HepG2 (cell line): ENCODE data around the gene SGPL1. TPM values are rescaled to one million over a fixed set of nuclear protein-coding genes. Genes with fewer than 3 reads are reported as not detected.

ENCODE experiments used
- LCORL ChIP-seq, 2 experiments: fragments of 450-650 bp in 1 of 2; sonication (generic) in 1 of 2; formaldehyde crosslinking in 1 of 2; IDR thresholded peaks; 2 replicates each; pipeline versions ENCODE4 v1.5.0 to v1.6.1; 2017 to 2020; ENCODE audit warnings: antibody characterized with exemption in 1 of 2, missing genetic modification reagents in 1 of 2
- NR1H2 ChIP-seq: sonication (generic); formaldehyde crosslinking; IDR thresholded peaks from 2 replicates; pipeline ENCODE4 v1.8.1; 2022; ENCODE audit warnings: low read depth, missing genetic modification reagents, borderline replicate concordance
- SCMH1 ChIP-seq: sonication (generic); formaldehyde crosslinking; IDR thresholded peaks from 2 replicates; pipeline ENCODE4 v1.9.0; 2021; ENCODE audit warnings: missing genetic modification reagents, mild to moderate bottlenecking, borderline replicate concordance
- SIN3A ChIP-seq: IDR thresholded peaks from 2 replicates; pipeline ENCODE4 v1.6.1; 2011; ENCODE audit warnings: low read depth, mild to moderate bottlenecking, control low read depth, low read length, borderline replicate concordance
- TBX2 ChIP-seq: sonication (generic); formaldehyde crosslinking; IDR thresholded peaks from 2 replicates; pipeline ENCODE4 v1.5.0; 2020; ENCODE audit warnings: missing genetic modification reagents, mild to moderate bottlenecking, borderline replicate concordance
- ZNF326 ChIP-seq: sonication (generic); formaldehyde crosslinking; IDR thresholded peaks from 2 replicates; pipeline ENCODE4 v1.4.0; 2020; ENCODE audit warnings: missing genetic modification reagents, borderline replicate concordance
- ZNF597 ChIP-seq: sonication (generic); formaldehyde crosslinking; IDR thresholded peaks from 2 replicates; pipeline ENCODE4 v1.5.0; 2020; ENCODE audit warnings: missing genetic modification reagents
- polyA plus RNA-seq, 8 experiments: library from polyadenylated mRNA; depleted of rRNA in 3 of 8; stranded (reverse) in 7 of 8; unstranded in 1 of 8; fragments of >200 nt; fragmentation: Illumina TruSeq in 4 of 8; extraction: Trizol in 4 of 8; gene quantifications; 2 replicates each; pipeline versions ENCODE4 v1.2.1 to v1.2.3, GENCODE V29; 2011 to 2016; ENCODE audit warnings: low read depth in 4 of 8, missing spikeins in 1 of 8, mixed read lengths in 1 of 8; ENCODE audit not compliant: insufficient read depth in 1 of 8
- total RNA-seq, 5 experiments: library from RNA; depleted of rRNA; stranded (reverse); fragments of >200 nt; fragmentation: Illumina TruSeq; extraction: Trizol; gene quantifications; 2 replicates each; pipeline ENCODE4 v1.2.3, GENCODE V29; 2016; ENCODE audit warnings: low read depth in 1 of 5
- TF ChIP-seq, protein P1 (sequence below): sonication (generic); formaldehyde crosslinking; IDR thresholded peaks from 2 replicates; pipeline ENCODE4 v1.4.0; 2020; ENCODE audit warnings: mild to moderate bottlenecking, missing genetic modification reagents, borderline replicate concordance
- TF ChIP-seq, protein P2 (sequence below): sonication (generic); formaldehyde crosslinking; IDR thresholded peaks from 2 replicates; pipeline ENCODE4 v1.5.1; 2020; ENCODE audit warnings: mild to moderate bottlenecking, missing genetic modification reagents
- TF ChIP-seq, protein P3 (sequence below): sonication (generic); formaldehyde crosslinking; IDR thresholded peaks from 2 replicates; pipeline ENCODE4 v1.4.0; 2020; ENCODE audit warnings: missing genetic modification reagents

SGPL1 gene
- total and polyA plus RNA-seq, 2 of the 13 experiments (the other 11 are each of a cell fraction or from before 2014, with no cell fraction given), result 17.6 to 25.0 TPM

DNA sequence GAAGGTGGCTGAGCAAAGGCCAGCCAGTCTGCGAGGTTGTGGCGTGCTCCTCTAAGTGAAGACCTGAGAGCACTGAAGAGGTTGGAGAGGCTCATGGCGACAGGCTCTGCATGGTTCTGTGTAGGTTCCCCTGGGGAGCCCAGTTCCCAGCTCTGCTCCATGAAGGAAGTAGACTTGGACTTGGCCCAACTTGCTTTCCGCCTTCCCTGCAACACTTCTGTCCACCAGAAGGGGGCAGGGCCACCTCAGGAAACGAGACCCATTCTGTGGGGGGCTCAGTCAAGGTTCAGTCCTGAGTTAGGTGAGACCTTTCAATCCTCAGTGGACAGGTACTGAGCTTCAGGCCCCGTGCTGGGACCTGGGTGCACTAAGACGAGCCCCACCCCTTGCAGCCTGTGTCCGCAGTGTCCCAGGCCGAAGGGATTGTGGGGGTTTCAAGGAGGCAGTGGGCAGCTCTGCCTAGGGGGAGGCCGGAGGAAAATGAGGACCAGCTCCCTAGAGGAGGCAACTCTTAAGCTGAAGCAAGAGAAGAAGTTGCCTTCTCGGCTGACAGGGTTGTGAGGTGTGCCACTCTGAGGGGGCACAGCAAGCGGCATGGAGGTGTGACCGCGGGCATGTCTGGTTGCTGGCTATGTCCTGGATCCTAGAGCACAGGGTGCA lies 87.6 kb downstream of the SGPL1 start (continued):
- TF ChIP-seq, protein P1, sequence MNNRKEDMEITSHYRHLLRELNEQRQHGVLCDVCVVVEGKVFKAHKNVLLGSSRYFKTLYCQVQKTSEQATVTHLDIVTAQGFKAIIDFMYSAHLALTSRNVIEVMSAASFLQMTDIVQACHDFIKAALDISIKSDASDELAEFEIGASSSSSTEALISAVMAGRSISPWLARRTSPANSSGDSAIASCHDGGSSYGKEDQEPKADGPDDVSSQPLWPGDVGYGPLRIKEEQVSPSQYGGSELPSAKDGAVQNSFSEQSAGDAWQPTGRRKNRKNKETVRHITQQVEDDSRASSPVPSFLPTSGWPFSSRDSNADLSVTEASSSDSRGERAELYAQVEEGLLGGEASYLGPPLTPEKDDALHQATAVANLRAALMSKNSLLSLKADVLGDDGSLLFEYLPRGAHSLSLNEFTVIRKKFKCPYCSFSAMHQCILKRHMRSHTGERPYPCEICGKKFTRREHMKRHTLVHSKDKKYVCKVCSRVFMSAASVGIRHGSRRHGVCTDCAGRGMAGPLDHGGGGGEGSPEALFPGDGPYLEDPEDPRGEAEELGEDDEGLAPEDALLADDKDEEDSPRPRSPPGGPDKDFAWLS (CRISPR knock-in tag), result no peak
- TF ChIP-seq ZNF597 (CRISPR knock-in tag) (no peak), TBX2 (no peak), ZNF326 (no peak), SCMH1 (CRISPR knock-in tag) (no peak), SIN3A (no peak), LCORL (IDR thresholded peaks at IDR 0.05) (no peak), LCORL (CRISPR knock-in tag; IDR thresholded peaks at IDR 0.05) (no peak), NR1H2 (CRISPR knock-in tag) (no peak)
- TF ChIP-seq, protein P2, sequence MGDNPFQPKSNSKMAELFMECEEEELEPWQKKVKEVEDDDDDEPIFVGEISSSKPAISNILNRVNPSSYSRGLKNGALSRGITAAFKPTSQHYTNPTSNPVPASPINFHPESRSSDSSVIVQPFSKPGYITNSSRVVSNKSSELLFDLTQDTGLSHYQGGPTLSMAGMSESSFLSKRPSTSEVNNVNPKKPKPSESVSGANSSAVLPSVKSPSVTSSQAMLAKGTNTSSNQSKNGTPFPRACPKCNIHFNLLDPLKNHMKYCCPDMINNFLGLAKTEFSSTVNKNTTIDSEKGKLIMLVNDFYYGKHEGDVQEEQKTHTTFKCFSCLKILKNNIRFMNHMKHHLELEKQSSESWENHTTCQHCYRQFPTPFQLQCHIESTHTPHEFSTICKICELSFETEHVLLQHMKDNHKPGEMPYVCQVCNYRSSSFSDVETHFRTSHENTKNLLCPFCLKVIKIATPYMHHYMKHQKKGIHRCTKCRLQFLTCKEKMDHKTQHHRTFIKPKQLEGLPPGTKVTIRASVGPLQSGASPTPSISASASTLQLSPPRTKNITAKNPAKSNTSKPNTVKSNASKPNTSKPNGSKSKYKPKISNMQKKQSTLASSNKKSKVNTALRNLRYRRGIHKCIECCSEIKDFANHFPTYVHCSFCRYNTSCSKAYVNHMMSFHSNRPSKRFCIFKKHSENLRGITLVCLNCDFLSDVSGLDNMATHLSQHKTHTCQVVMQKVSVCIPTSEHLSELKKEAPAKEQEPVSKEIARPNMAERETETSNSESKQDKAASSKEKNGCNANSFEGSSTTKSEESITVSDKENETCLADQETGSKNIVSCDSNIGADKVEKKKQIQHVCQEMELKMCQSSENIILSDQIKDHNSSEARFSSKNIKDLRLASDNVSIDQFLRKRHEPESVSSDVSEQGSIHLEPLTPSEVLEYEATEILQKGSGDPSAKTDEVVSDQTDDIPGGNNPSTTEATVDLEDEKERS (CRISPR knock-in tag), result no peak
- TF ChIP-seq, protein P3, sequence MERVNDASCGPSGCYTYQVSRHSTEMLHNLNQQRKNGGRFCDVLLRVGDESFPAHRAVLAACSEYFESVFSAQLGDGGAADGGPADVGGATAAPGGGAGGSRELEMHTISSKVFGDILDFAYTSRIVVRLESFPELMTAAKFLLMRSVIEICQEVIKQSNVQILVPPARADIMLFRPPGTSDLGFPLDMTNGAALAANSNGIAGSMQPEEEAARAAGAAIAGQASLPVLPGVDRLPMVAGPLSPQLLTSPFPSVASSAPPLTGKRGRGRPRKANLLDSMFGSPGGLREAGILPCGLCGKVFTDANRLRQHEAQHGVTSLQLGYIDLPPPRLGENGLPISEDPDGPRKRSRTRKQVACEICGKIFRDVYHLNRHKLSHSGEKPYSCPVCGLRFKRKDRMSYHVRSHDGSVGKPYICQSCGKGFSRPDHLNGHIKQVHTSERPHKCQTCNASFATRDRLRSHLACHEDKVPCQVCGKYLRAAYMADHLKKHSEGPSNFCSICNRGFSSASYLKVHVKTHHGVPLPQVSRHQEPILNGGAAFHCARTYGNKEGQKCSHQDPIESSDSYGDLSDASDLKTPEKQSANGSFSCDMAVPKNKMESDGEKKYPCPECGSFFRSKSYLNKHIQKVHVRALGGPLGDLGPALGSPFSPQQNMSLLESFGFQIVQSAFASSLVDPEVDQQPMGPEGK (CRISPR knock-in tag), result 0 out of 2 replicates have a peak, but pooled peaks have one; percentile 16
